Suprapubic skin (tissue), 4 donors: ENCODE data around the gene DNMBP. TPM values are rescaled to one million over a fixed set of nuclear protein-coding genes. Genes with fewer than 3 reads are reported as not detected.

Experiments
- DNase-seq, 2 donors: peaks; one replicate each; pipeline ENCODE4 v3.0.0-alpha.2; 2019; ENCODE audit warnings: low spot score in 2 of 2
- H3K27ac ChIP-seq: fragments of 200-600 bp; sonication (generic); one replicate; pipeline ENCODE4 v1.5.1; 2019
- H3K27me3 ChIP-seq: fragments of 200-600 bp; sonication (generic); one replicate; pipeline ENCODE4 v1.5.1; 2019
- H3K36me3 ChIP-seq: fragments of 200-600 bp; sonication (generic); one replicate; pipeline ENCODE4 v1.5.1; 2019
- H3K4me1 ChIP-seq: fragments of 200-600 bp; sonication (generic); one replicate; pipeline ENCODE4 v1.5.1; 2019
- H3K4me3 ChIP-seq: fragments of 200-600 bp; sonication (generic); one replicate; pipeline ENCODE4 v1.5.1; 2019; ENCODE audit warnings: mild to moderate bottlenecking
- H3K9me3 ChIP-seq: fragments of 200-600 bp; sonication (generic); one replicate; pipeline ENCODE4 v1.5.1; 2019
- EP300 ChIP-seq: sonication (generic); formaldehyde crosslinking; IDR thresholded peaks from one replicate; pipeline ENCODE4 v1.6.1; 2017; ENCODE audit warnings: antibody characterized with exemption
- POLR2A ChIP-seq, 2 donors: fragments of 450-650 bp; IDR thresholded peaks; one replicate each; pipeline ENCODE4 v1.6.1; 2017; ENCODE audit warnings: antibody characterized with exemption in 2 of 2, mild to moderate bottlenecking in 2 of 2, moderate library complexity in 2 of 2
- POLR2AphosphoS5 ChIP-seq, 3 donors: sonication (generic); formaldehyde crosslinking; IDR thresholded peaks; one replicate each; pipeline ENCODE4 v1.6.1; 2017; ENCODE audit warnings: antibody characterized with exemption in 3 of 3
- WGBS: methylation state at CpG from one replicate; pipeline ENCODE4 v1.1.5; 2018; 5-methylcytosine and 5-hydroxymethylcytosine counted together
- total RNA-seq, 4 donors: library from RNA; depleted of rRNA; stranded (reverse); fragments of >200 nt; gene quantifications; one replicate each; pipeline ENCODE4 v1.1.0, GENCODE V29; 2016
- TF ChIP-seq, protein P1 (sequence below), 2 donors: fragments of 200-600 bp in 1 of 2; fragments of 450-650 bp in 1 of 2; sonication (generic) in 1 of 2; IDR thresholded peaks; one replicate each; pipeline ENCODE4 v1.5.1; 2016 to 2019; ENCODE audit warnings: antibody characterized with exemption in 2 of 2, mild to moderate bottlenecking in 1 of 2, moderate library complexity in 1 of 2

The DNMBP gene
- total RNA-seq, 4 donors from 2014 or later: 43.4 to 89.6 (median 52.3) TPM

DNA sequence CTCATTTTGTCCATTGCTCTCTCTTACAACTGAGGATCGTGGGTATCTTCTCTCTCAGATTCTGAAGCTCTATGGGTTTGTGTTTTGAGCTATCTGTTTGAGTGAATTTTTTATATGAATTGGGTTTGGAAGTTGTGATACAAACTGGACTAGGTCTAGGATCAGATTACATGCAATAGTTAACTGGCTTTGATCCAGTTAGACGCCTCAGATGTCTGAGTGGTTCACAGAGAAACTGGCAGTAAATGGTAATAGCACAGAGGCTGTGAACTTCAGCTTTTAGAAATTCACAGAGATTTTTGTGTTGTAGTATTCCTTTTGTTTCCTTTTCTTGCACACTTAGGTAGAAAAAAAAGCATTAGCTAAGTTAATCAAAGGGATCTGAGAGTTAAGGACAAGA lies 12.7 kb upstream of the DNMBP start:
- Histone ChIP-seq H3K9me3 (no peaks in the 10 kb centered on the region), H3K27me3 (no peaks in the 10 kb centered on the region), H3K36me3 (no peaks in the 10 kb centered on the region), H3K4me1 (no peaks in the 10 kb centered on the region), H3K4me3 (no peak overlapping the region), H3K27ac (no peak overlapping the region)
- WGBS: 59% methylated on average over 2 of the region's 2 CpGs
- no peak for DNase-seq
- TF ChIP-seq EP300 (no peak), POLR2AphosphoS5 (IDR thresholded peaks at IDR 0.05) (no peak)

DNA sequence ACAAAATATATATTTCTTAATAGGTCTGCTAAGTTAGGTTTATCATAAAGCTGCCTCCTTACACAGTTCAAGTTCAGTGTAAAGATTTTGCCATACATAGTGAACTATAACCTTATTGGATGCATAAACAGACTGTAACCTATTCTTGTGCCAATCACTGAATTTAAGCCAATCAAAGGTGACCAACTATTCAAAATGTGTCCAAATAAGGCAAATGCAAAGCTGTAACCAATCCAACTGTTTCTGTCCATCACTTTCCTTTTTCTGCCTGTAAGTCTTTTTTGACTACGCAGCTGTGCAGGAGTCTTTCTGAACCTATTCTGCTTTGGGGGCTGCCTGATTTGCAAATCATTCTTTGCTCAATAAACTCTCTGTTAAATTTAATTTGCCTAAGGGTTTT lies 11.6 kb upstream of the DNMBP start:
- Histone ChIP-seq H3K27me3 (no peaks in the 10 kb centered on the region), H3K36me3 (no peaks in the 10 kb centered on the region), H3K4me1 (no peaks in the 10 kb centered on the region), H3K27ac (no peak overlapping the region), H3K4me3 (no peak overlapping the region), H3K9me3 (no peaks in the 10 kb centered on the region)
- 79% methylated on average over 1 of the region's 1 CpG for WGBS
- no peak for DNase-seq
- TF ChIP-seq POLR2AphosphoS5 (IDR thresholded peaks at IDR 0.05) (no peak), EP300 (no peak), POLR2A (IDR thresholded peaks at IDR 0.05) (no peak)
- TF ChIP-seq, protein P1, sequence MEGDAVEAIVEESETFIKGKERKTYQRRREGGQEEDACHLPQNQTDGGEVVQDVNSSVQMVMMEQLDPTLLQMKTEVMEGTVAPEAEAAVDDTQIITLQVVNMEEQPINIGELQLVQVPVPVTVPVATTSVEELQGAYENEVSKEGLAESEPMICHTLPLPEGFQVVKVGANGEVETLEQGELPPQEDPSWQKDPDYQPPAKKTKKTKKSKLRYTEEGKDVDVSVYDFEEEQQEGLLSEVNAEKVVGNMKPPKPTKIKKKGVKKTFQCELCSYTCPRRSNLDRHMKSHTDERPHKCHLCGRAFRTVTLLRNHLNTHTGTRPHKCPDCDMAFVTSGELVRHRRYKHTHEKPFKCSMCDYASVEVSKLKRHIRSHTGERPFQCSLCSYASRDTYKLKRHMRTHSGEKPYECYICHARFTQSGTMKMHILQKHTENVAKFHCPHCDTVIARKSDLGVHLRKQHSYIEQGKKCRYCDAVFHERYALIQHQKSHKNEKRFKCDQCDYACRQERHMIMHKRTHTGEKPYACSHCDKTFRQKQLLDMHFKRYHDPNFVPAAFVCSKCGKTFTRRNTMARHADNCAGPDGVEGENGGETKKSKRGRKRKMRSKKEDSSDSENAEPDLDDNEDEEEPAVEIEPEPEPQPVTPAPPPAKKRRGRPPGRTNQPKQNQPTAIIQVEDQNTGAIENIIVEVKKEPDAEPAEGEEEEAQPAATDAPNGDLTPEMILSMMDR (IDR thresholded peaks at IDR 0.05): no peak

DNA sequence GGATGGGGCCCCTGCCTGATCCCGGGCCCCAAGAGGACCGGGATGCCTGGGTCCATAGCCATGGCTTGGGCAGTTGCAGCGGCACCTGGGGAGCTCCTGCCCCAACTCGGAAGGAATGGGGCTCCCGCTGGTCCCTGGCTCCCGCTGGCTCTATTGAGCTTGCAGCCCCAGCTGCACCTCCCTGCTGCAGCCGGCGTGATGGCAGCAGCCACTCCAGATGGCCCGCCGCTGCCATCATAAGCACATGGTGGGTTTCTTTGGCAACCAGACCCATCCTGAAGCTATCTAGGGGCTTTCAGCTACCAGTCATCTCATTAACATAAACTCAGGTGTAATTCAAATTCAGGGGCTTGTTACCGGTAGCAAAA lies 11.1 kb upstream of the DNMBP start:
- H3K4me1 ChIP-seq: no peaks in the 10 kb centered on the region
- DNase-seq: no peak
- H3K36me3 ChIP-seq: no peaks in the 10 kb centered on the region
- TF ChIP-seq POLR2A (IDR thresholded peaks at IDR 0.05) (no peak), POLR2AphosphoS5 (IDR thresholded peaks at IDR 0.05) (no peak), EP300 (no peak)
- 84% methylated on average over 3 of the region's 11 CpGs for WGBS
- H3K4me3 ChIP-seq: no peak overlapping the region
- H3K27ac ChIP-seq: no peak overlapping the region
- H3K27me3 ChIP-seq: no peaks in the 10 kb centered on the region
- H3K9me3 ChIP-seq: no peaks in the 10 kb centered on the region

DNA sequence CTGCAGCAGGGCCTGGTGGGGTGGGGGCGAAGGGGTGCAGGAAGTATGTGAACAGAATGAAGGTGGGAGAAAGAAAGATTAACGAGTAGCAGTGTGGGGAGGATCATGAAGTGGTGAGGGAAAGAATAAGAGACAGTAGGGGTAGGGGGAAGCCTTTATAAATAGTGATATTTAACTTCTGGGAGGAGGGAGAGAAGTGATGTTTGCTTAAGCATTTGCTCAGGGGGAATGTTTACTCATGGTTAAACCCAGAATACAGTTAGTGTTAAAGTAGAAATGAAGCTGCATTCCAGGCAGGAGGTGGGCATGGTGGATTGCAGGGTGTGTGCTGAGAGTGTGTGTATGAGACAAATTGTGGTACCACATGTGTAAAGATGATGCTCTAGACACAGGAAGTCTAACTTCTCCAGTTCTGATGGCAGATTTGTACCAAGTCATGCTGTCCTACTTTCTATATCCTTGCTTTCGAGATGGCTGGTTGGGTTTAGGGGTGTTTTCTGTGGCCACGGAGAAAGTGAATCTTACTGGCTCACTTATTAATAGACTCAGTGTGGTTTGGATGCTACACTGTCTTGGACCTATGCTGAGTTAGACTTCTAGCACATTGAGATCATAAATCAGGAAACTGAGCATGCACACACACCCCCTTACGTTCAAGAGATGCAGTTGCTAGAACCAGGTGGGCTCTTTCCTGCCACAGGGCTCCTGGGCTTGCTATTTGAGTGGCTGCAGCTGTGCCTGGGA lies 10.6 kb upstream of the DNMBP start:
- no peaks in the 10 kb centered on the region for H3K9me3 ChIP-seq
- H3K27ac ChIP-seq: no peak overlapping the region
- no peaks in the 10 kb centered on the region for H3K4me1 ChIP-seq
- TF ChIP-seq POLR2A (IDR thresholded peaks at IDR 0.05) (no peak), EP300 (no peak), POLR2AphosphoS5 (IDR thresholded peaks at IDR 0.05) (no peak)
- TF ChIP-seq, protein P1 (IDR thresholded peaks at IDR 0.05): no peak
- H3K4me3 ChIP-seq: no peak overlapping the region
- no peaks in the 10 kb centered on the region for H3K36me3 ChIP-seq
- no peaks in the 10 kb centered on the region for H3K27me3 ChIP-seq
- DNase-seq: no peak
- WGBS: 52% methylated on average over 4 of the region's 5 CpGs

DNA sequence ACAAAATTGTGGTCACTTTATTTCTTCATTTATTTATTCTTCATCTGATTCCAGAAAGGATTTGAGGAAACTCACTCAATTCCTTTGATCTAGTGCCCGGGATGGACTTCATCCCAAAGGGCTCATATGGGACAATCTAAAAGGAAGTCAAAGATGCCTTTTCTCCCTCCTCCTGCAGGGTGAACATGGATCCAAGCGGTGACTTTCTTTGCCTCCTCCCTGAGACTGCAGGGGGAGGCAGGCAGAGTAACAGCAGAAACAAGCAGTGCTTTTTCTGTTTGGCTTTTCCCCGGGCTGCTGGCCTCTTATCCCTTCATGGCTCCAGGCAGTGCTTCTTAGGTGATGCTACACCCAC lies 10.0 kb upstream of the DNMBP start:
- H3K4me3 ChIP-seq: no peak overlapping the region
- H3K36me3 ChIP-seq: no peaks in the 10 kb centered on the region
- no peaks in the 10 kb centered on the region for H3K9me3 ChIP-seq
- WGBS: 47% methylated on average over 3 of the region's 3 CpGs
- DNase-seq: no peak
- no peak overlapping the region for H3K27ac ChIP-seq
- no peaks in the 10 kb centered on the region for H3K4me1 ChIP-seq
- no peaks in the 10 kb centered on the region for H3K27me3 ChIP-seq
- no peak for TF ChIP-seq EP300
- TF ChIP-seq, protein P1 (IDR thresholded peaks at IDR 0.05): no peak
- no peak for TF ChIP-seq POLR2A (IDR thresholded peaks at IDR 0.05)
- TF ChIP-seq POLR2AphosphoS5 (IDR thresholded peaks at IDR 0.05): no peak

DNA sequence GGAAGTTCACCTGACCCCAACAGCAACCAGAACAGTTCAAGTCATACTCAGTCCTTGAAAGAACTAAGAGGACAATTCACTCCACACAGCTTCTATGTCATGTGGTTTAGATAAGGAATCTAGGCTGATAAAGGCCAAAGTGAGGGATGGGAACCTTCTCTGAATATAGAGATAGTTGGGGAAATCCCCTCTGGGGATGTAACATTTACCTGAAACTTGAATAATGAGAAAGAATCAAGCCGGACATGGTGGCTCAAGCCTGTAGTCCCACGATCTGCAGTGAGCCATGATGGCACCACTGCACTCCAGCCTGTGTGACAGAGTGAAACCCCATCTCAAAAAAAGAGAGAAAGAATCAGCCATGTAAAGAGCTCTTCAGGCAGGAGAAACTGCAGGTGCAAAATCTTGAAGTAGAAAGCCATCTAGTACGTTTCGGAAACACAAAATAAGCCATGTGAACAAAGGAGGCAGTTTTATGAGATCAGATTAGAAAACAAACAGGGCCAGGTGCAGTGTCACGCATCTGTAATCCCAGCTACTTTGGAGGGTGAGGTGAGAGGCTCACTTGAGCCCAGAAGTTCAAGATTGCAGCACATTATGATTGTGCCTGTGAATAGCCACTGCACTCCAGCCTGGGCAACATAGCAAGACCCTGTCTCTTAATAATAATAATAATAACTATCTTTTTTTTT lies 4.5 kb upstream of the DNMBP start:
- H3K36me3 ChIP-seq: no peaks in the 10 kb centered on the region
- H3K4me1 ChIP-seq: peaks cover 5% of the 10 kb centered on the region
- no peak overlapping the region for H3K4me3 ChIP-seq
- no peaks in the 10 kb centered on the region for H3K27me3 ChIP-seq
- no peak overlapping the region for H3K27ac ChIP-seq
- H3K9me3 ChIP-seq: no peaks in the 10 kb centered on the region
- 89% methylated on average over 5 of the region's 5 CpGs for WGBS
- TF ChIP-seq EP300 (no peak), POLR2A (IDR thresholded peaks at IDR 0.05) (no peak), POLR2AphosphoS5 (IDR thresholded peaks at IDR 0.05) (no peak)
- TF ChIP-seq, protein P1 (IDR thresholded peaks at IDR 0.05): no peak
- DNase-seq: no peak
